ENCODE measurements around the gene SRPRB.

The SRPRB gene, protein sequence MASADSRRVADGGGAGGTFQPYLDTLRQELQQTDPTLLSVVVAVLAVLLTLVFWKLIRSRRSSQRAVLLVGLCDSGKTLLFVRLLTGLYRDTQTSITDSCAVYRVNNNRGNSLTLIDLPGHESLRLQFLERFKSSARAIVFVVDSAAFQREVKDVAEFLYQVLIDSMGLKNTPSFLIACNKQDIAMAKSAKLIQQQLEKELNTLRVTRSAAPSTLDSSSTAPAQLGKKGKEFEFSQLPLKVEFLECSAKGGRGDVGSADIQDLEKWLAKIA

DNA sequence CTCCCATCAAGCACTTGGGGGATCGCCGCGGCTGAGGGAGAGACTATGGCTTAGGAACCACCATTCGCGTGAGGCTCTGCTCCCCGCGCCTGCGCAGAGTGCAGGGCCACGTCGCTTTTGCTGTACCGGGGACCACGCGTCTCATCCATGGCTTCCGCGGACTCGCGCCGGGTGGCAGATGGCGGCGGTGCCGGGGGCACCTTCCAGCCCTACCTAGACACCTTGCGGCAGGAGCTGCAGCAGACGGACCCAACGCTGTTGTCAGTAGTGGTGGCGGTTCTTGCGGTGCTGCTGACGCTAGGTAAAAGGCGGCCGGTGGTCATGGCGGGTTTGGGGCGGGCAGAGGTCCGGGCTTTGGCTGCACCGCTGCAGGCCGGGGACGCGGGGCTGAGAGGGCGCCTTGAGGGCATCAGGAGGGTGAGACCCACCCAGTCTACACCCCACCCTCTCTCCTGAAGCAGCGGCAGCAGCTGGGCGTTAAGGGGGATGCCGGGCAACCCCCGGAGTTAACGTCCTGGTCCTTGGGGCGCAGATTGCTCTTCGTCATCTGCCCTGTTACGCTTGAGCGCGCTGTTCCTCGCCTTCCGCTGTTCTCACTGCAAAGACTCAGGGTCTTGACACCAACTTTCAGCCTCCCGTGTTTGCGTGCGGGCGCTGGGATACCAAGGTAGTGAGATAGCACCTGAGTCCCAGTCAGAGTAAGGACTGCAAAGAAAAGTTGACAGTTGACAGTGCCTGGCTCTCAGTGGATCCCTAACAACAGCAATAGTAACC is at the start of gene SRPRB:
TSS of gene SRPRB (plus strand) at position 114 of the 774 bp plus-strand sequence. CDS start at position 148, 34 bp downstream.
- DNase-seq (ENCODE audit: low read depth, low spot score) = peak; percentile 92

DNA sequence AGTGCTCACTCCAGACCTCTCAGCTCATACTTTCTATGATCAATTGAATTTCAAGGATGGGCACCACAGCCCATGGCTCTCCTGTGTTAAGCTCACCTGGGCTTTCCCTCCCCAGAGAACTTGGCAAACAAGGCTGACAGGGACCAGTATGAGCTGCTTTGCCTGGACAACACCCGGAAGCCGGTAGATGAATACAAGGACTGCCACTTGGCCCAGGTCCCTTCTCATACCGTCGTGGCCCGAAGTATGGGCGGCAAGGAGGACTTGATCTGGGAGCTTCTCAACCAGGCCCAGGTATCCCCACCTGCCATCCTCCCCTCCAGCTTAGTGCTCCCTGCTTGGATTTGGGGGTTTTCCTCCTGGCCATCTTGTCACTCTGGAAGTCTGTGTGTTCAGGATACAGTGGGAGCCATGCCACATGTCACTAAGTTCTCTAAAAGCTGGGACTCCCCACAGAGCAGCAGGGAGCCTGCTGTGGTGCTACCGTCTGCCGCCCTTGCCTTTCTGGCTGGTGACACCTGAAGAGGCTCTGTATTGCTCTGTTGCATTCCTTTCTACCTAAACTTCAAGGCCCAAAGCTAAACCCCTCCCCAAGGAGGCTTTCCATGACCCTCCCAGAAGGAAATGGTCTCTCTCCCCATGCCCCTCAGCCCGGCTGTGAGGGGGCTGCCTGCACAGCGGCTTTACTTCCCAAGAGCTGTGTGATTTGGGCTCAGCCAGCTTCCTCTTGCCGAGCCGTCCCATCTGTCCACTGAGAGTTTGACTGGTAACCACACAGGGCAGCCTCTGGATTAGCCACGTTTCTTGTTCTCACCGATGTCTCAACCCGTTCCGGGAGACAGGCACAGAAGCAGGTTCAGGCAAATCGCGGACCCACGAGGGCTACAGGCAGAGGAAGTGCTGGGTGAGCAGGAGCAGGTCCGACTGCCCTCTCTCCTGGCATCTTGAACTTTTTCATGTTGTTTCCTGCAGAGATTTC is 48.6 kb upstream of the SRPRB start:
- DNase-seq (ENCODE audit: low read depth, low spot score) = no peak

DNA sequence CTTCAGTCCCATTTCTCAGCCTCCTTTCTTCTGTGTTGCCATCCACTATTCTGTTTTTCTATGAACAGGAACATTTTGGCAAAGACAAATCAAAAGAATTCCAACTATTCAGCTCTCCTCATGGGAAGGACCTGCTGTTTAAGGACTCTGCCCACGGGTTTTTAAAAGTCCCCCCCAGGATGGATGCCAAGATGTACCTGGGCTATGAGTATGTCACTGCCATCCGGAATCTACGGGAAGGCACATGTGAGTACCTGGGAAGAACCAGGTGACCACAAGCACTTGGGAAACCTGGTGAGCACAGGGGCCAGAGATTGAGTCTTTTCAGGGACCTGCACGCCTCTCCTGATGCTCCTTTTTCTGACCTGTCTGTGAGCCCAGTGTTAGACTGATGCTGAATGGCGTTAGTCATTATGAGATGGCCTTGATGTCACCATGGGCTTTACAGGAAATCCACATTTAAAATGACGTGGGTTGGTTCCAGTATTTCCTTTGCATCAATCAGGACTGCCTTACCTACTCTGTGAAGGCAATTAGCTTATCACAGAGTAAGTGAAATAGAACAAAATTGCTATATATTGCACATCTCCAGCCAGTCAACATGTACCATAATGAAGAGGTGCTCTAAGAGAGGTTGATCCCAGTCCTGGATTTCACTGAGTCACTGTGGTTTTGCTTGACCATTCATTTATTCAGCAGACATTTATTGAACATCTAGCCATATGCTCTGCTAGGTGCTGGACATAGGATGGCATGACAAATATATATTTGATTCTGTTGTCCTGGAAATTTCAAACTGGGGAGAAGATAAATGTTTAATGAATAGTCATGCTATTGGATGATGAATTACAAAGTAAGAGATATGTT is 47.7 kb upstream of the SRPRB start:
- DNase-seq (ENCODE audit: low read depth, low spot score) = no peak

DNA sequence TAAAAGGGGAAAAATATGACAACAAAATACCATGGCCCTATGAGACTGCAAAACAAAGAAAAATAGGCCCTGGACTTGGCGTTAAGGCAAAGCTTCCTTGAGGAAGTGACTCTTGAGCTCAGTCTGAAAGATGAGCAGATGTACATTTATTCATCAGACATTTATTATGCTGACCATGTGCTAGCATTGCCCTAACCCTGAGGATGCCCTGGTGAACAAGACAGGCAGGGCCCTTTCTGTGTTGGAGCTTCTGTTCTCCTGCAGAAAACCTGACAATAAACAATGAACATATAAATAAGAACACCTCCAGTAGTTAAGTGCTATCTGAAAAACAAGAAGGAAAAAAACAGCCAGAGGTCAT is 47.1 kb upstream of the SRPRB start:
- no peak for DNase-seq (ENCODE audit: low read depth, low spot score)

DNA sequence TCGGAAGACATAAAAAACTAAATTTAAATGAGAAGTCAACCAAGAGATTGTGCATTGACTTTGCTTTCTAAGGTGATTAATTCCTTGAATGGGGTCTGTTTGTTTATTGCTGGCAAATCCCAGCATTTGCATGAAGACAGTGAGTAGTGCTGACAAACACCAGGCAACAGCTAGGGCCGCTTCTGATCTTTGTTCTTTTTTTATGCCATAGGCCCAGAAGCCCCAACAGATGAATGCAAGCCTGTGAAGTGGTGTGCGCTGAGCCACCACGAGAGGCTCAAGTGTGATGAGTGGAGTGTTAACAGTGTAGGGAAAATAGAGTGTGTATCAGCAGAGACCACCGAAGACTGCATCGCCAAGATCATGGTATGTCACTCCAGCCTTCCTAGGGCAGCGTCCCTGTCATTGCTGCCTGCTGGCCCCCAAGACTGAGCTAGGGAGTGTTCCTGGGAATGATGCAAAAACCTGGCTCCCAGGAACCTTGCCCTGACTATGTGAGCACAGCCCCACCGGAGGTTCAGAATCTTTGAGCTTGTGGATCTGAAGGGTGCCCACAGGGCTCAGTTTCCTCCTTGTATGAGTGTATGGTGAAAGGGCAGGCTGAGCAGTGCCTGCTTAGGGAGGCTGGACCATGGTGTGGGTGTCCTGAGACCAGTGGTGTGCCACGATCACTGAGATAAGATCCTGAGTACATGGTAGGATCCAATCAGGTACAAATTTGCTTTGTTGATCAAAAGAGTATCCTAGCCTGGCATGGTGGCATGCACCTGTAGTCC is 46.5 kb upstream of the SRPRB start:
- DNase-seq (ENCODE audit: low read depth, low spot score) = peak; percentile 44

DNA sequence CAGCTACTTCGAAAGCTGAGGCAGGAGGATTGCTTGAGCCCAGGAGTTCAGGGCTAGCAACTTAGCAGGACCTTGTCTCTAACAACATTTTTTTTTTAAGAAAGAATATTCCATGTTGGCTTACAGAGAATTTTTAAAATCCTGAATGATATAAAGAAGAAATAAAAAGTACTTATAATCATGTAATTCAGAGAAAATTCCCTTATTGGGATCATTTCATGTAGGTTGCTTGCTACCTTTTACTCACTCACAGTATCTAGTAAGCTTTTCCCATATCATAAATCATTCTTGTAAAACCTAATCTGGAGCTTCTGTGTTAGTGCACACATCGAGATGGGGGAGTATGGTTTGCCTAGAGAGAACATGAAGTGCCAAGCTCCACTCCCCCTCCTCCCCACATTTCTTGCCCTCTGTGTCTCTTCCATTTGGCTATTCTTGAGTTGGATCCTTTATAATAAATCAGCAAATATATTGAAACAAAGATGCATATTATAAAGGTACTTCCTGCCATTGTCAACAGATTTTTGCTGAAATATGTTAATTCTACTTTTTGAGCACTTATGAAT is 45.8 kb upstream of the SRPRB start:
- DNase-seq (ENCODE audit: low read depth, low spot score) = no peak

DNA sequence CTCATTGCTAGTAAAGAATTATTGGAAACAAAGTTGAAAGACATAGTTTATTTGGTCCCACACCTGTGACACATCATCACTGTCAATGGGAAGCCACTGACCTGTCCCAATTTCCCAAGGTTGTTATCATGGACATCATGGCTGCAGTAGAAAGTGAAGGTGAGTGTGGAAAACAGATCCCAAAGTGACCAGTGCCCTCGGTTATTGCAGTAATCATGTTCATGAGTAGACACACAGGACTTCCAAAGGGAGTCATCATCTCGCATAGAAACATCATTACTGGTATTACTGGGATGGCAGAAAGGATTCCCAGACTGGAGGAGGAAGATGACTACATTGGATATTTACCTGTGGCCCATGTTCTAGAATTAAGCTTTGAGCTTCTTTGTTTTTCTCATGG is 44.7 kb upstream of the SRPRB start:
- no peak for DNase-seq (ENCODE audit: low read depth, low spot score)

DNA sequence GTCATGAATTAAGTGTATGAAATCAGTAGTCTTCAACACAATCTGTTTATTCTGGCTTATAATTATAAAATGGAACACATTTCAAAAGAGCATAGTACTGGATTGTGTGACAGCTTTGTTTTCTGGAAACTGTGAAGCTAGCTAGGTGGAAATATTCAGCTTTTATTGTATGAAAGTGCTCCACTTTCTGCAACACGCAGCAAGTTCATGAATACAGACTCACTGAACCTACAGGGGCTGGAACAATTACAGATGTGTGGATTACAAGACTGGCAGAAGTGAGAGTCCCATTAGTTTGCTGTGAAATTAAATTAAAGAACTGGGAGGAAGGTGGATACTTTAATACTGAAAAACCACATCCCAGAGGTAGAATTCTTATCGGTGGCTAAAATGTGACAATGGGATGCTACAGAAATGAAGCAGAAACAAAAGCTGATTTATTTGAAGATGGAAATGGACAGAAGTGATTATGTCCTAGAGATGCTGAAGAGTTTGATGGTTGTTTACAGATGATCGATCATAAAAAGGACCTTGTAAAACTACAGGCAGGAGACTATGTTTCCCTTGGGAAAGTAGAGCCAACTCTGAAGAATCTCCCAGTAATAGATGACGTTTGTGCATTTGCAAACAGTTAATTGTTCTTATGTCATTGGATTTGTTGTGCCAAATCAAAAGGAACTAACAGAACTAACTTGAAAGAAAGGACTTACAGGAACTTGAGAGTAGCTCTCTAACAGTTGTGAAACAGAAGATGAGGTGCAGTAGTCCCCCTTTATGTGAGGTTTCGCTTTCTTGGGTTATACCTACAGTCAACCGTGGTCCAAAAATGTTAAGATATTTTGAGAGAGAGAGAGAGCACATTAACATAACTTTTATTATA is 43.8 kb upstream of the SRPRB start:
- no peak for DNase-seq (ENCODE audit: low read depth, low spot score)

DNA sequence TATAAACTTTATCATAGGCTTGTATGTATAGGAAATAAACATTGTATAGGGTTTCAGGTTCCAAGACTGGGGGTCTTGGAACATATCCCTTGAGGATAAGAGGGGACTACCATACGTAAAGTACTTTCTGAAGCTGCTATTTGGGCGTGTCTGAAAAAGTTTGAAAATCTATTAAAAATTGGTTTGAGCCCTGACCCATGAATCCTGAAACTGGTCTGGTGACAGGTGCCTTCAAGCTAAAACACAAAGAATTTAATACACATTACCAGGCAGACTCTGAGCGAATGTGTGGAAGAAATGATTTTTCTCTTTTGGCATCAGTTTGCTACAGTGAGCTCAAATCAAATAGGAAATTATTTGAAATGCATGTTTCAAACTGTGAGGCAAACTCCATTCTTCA is 43.1 kb upstream of the SRPRB start:
- no peak for DNase-seq (ENCODE audit: low read depth, low spot score)

DNA sequence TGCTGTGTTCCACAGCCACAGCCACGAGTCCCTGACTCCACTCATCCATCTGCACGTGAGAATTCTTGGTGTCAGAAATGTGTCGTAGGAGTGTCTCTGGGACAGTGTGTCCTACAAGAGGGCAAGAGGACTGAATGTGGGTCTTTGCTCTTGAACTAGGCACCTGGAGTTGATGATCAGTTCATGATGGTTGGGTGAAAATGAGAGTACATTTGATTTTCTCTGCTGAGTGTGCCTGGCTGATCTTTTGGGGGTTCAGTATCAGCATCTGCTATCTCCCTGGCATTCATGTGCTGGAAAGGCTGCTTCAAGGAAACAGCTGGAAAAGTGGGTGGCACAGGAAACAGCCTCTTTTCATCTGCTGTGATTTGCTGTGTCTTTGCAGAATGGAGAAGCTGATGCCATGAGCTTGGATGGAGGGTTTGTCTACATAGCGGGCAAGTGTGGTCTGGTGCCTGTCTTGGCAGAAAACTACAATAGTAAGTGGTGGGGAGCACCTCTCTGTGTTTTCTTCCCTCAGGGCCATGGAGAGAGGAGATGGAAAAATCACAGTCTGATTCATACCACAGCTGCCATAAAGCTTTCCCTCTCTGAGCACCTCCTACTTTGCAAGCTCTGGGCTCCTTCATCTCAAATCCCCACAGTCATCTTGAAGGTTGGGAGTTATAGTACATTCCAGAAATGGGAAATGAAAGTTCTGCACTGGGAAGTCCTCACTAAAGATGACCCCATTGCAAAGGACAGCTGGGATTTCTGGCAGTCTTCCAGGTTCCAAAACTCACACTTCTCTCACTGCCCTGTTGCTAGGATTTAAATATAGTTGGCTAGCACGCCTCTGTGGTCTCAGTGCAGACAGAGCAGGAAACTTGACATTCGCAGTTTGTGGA is 41.6 kb upstream of the SRPRB start:
- DNase-seq (ENCODE audit: low read depth, low spot score) = no peak

DNA sequence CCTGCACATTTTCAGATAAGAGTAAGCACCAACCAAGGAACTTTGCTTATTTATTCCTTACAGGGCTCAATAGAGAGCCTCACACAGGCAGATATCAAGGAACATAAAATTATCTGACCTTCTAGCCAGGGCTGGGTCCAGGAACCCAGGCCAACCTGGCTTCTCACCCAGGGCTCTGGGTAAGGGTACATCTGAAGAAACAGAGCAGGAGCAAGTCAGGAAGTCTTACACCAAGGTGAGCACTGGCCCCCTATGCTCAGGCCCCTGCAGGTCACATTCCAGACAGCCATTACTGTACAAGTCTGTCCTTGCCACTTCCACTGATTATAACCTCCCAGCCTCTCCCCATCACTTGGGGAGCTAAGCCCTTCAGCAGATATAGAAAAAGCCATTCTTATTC is 40.4 kb upstream of the SRPRB start:
- DNase-seq (ENCODE audit: low read depth, low spot score) = no peak

DNA sequence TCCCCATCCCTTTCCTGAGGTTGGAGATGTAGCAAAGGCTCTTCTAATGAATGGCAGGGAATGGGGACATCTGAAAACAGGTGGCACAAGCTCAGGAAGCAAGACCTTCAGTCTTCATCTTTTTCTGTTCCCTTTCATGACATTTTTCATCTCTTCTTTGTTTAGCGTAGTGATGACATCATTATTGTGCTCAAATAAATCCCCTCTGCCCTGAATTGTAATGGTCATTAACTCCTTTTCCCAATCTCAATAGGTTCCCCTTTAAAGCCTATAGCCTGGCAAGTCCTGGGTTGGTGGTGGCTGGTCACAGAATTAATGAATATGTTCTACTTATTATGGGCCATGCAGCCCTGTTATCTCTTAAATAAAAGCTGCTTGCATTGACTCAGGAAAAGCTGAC is 38.0 kb upstream of the SRPRB start:
- DNase-seq (ENCODE audit: low read depth, low spot score) = no peak

DNA sequence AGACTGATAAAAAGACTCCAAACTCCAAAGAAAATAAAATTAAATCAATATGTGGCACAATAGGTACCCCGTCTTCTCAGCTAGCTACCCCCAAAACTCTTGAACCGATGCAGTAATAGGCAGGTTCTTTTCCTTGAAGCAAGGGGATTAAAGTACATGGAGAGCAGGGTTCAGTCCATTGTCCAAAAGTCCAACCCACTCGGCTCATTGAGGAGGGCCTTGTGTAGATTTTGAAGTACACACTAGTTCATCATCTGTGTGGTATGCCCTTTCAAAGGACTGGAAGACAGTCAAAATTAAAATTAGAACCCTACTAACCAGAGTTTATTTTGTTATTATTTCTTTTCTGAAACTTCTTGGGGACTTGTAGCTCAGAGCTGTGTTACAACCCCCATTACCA is 36.1 kb upstream of the SRPRB start:
- DNase-seq (ENCODE audit: low read depth, low spot score) = no peak

DNA sequence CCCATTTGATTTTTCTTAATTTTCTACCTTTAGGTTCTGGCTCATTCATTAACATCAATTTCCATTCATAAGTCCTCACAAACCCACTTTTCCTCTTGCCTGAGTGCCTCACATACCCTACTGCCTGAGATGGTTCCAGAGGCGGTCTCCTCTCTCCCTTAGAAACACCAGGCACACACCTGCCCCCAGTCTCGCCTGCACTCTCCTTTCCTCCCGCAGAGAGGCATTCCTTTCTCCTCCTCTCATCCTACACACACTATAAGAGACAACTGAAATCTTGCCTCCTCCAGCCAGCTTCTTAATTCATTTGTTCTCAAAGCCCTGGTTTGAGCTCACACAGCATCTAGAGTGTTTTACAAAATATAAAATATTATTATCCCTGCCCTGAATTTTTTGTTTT is 31.9 kb upstream of the SRPRB start:
- no peak for DNase-seq (ENCODE audit: low read depth, low spot score)

DNA sequence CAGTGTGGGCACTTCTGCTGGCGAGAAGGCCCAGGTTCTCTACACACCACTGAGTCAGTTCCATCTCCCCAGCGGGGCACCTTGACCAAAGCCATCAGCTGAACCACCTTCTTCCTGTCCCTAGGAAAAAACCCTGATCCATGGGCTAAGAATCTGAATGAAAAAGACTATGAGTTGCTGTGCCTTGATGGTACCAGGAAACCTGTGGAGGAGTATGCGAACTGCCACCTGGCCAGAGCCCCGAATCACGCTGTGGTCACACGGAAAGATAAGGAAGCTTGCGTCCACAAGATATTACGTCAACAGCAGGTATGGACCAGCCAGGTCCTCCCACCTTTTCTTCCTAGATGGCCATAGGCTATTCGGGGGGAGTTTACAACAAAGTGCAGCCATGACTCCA is 30.3 kb upstream of the SRPRB start:
- DNase-seq (ENCODE audit: low read depth, low spot score) = no peak

DNA sequence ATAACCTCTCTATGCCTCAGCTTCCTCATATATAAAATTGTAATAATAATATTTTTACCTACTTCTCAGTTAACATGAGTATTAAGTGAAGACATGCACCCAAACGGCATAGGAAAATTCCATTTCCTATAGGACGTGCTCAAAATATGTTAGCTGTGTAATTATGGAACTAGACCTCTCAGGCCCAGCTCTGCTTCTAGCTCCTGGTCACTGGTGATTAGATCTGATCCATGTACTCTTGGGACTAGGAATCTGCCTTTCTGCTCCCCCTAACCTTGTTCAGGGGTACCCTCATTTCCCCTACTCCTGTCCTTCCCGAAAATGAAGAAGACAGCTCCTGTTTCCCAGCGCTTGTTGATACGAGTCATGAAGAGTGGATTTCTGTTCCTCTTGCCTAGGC is 29.8 kb upstream of the SRPRB start:
- no peak for DNase-seq (ENCODE audit: low read depth, low spot score)

DNA sequence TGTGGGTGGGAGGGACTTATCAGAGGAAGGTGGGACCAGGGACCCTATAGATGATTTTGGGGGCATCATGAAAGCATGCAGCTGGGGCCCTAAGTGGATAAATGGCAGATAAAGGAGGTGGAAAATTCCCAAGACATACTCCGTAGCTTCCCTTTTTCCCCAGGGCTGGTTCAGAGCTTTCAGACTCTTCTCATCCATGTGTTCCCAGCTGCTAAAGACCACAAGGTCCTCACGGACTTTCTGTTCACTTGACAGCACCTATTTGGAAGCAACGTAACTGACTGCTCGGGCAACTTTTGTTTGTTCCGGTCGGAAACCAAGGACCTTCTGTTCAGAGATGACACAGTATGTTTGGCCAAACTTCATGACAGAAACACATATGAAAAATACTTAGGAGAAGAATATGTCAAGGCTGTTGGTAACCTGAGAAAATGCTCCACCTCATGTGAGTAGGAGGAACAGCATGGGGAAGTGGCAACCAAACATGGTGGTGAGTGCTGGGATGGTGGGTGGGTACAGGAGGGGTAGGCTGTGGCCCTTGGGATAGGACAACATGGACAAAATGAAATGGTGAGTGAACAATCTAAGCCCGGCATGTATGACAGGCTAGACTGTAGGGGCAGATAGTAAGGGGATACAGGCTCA is 28.7 kb upstream of the SRPRB start:
- DNase-seq (ENCODE audit: low read depth, low spot score) = no peak
